Testis (tissue), 3 donors: ENCODE results near the gene ATXN7. TPM values are rescaled to one million over a fixed set of nuclear protein-coding genes. Genes with fewer than 3 reads are reported as not detected.

Experiments
- DNase-seq: peaks from one replicate; pipeline ENCODE4 v3.0.0-alpha.2; 2019
- H3K27ac ChIP-seq, 2 donors: fragments of 200-600 bp; sonication (generic); one replicate each; pipeline ENCODE4 v1.5.1; 2019
- H3K27me3 ChIP-seq: fragments of 200-600 bp; sonication (generic); one replicate; pipeline ENCODE4 v1.5.1; 2019
- H3K36me3 ChIP-seq: fragments of 200-600 bp; sonication (generic); one replicate; pipeline ENCODE4 v1.5.1; 2017; ENCODE audit warnings: low read depth; ENCODE audit errors: missing control alignments
- H3K4me1 ChIP-seq: fragments of 200-600 bp; sonication (generic); one replicate; pipeline ENCODE4 v1.5.1; 2019
- H3K4me3 ChIP-seq, 2 donors: fragments of 200-600 bp; sonication (generic); one replicate each; pipeline ENCODE4 v1.5.1; 2017 to 2019
- H3K9me3 ChIP-seq: fragments of 200-600 bp; sonication (generic); one replicate; pipeline ENCODE4 v1.5.1; 2017
- CTCF ChIP-seq, 3 experiments: fragments of 450-650 bp in 2 of 3; fragments of 200-600 bp in 1 of 3; sonication (generic) in 1 of 3; IDR thresholded peaks; one replicate each; pipeline ENCODE4 v1.5.1; 2016 to 2019; ENCODE audit warnings: antibody characterized with exemption in 3 of 3, mild to moderate bottlenecking in 2 of 3, moderate library complexity in 1 of 3
- POLR2A ChIP-seq: fragments of 450-650 bp; IDR thresholded peaks from one replicate; pipeline ENCODE4 v1.6.1; 2017; ENCODE audit warnings: antibody characterized with exemption, mild to moderate bottlenecking, moderate library complexity
- WGBS, 2 donors: methylation state at CpG; one replicate each; pipeline ENCODE4 v1.1.5; 2018; 5-methylcytosine and 5-hydroxymethylcytosine counted together
- intact Hi-C: fragments of 100-400 bp; cut with DNase I; formaldehyde crosslinking; loops from one replicate; pipeline ENCODE4 v1.15.1; 2023; ENCODE audit warnings: low total_unique reads
- polyA plus RNA-seq: library from polyadenylated mRNA; stranded (reverse); fragments of 350-450 nt; fragmentation: Illumina TruSeq; extraction: RNeasy Lipid Tissue Mini Kit (QIAGEN cat#74804); gene quantifications from one replicate; pipeline ENCODE4 v1.2.3, GENCODE V29; 2014; ENCODE audit warnings: low read depth, low replicate concordance; ENCODE audit not compliant: insufficient read depth
- total RNA-seq, 2 donors: library from RNA; depleted of rRNA; stranded (reverse); fragments of >200 nt; gene quantifications; one replicate each; pipeline ENCODE4 v1.2.3, GENCODE V29; 2016

Gene ATXN7
- total and polyA plus RNA-seq, 3 donors from 2014 or later: 30.9 to 47.6 (median 46.0) TPM

DNA sequence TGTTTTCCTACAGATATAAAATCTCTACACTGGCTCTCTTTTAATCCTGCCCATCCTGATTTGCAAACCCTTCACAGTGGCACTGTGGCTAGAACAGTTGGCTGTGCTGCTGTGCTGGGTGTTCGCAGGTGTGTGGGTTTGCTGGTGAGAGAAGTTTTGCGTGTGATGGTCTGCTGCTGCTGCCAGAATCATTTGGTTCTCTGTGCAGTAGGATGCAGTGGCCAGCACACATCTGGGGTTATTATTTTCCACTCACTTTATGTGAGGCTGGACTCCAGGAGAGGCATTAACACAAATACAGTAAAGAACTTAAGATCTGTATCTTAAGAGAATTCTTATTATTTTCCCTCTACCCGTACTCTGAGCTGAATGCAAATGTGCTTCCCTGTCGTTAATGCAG is 175.7 kb downstream of the ATXN7 start:
- Histone ChIP-seq H3K27me3 (no peaks in the 10 kb centered on the region), H3K4me3 (no peak overlapping the region), H3K4me1 (no peaks in the 10 kb centered on the region), H3K9me3 (no peaks in the 10 kb centered on the region), H3K27ac (no peak overlapping the region), H3K36me3 (no peaks in the 10 kb centered on the region)
- DNase-seq: no peak
- intact Hi-C loops: loop anchor here (10.0 kb wide), 1 partner anchor 445 kb away; no protein-coding TSS in a partner anchor
- TF ChIP-seq POLR2A: no peak
- no peak for TF ChIP-seq CTCF (IDR thresholded peaks at IDR 0.05)
- WGBS, 2 donors: 81% methylated on average over 4 of the region's 4 CpGs

- H3K27ac ChIP-seq: no peak overlapping the region
- TF ChIP-seq CTCF (IDR thresholded peaks at IDR 0.05) (no peak), POLR2A (no peak)
- intact Hi-C loops: loop anchor here (10.0 kb wide), 1 partner anchor 445 kb away; no protein-coding TSS in a partner anchor
- H3K36me3 ChIP-seq: no peaks in the 10 kb centered on the region
- H3K4me1 ChIP-seq: no peaks in the 10 kb centered on the region
- DNase-seq: no peak
- H3K4me3 ChIP-seq: no peak overlapping the region
- H3K27me3 ChIP-seq: no peaks in the 10 kb centered on the region
- WGBS, 2 donors: 79 to 89% methylated on average over 5 of the region's 5 CpGs
- no peaks in the 10 kb centered on the region for H3K9me3 ChIP-seq
Measured at GRCh38 chr3:64039981-64040733, 176.5 kb downstream of the ATXN7 start.

DNA sequence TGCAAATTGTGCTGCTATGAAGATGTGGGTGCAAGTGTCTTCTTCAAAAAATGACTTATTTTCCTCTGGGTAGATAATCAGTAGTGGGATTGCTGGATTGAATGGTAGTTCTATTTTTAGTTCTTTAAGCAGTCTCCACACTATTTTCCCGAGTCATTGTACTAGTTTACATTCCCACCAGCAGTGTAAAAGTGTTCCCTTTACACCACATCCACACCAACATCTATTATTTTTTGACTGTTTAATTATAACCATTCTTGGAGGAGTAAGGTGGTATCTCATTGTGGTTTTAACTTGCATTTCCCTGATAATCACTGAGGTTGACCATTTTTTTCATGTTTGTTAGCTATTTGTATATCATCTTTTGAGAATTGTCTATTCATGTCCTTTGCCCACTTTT is 179.3 kb downstream of the ATXN7 start:
- Histone ChIP-seq H3K9me3 (no peaks in the 10 kb centered on the region), H3K4me3 (no peak overlapping the region), H3K27me3 (no peaks in the 10 kb centered on the region), H3K36me3 (no peaks in the 10 kb centered on the region), H3K4me1 (no peaks in the 10 kb centered on the region), H3K27ac (no peak overlapping the region)
- 74 to 81% methylated on average over 1 of the region's 1 CpG for WGBS, 2 donors
- no peak for DNase-seq
- intact Hi-C loops: no loop called here
- no peak for TF ChIP-seq CTCF (IDR thresholded peaks at IDR 0.05)

DNA sequence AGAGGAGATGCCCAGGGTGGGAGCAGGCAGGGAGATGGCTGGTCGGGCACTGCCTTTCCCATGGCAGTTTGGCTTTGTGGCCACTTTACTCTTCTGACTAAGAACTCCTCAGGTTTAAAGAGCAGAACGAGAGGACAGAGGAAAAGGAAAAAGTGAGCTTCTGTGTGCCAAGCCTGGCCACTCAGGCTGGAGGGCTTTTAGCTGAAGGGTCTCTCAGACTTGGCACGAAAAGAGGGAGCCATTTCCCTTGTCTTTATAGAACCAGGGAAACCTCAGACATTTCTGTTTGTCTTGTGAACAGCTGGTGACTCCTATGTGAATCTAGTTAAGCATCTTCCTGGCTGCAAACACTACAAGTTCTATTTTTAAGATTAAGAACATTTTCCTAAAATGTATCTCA is 182.9 kb downstream of the ATXN7 start:
- Histone ChIP-seq H3K36me3 (no peaks in the 10 kb centered on the region), H3K27me3 (no peaks in the 10 kb centered on the region), H3K27ac (no peak overlapping the region), H3K4me3 (no peak overlapping the region), H3K4me1 (no peaks in the 10 kb centered on the region), H3K9me3 (no peaks in the 10 kb centered on the region)
- DNase-seq: no peak
- 82 to 86% methylated on average over 3 of the region's 3 CpGs for WGBS, 2 donors
- TF ChIP-seq CTCF (IDR thresholded peaks at IDR 0.05) (no peak), POLR2A (no peak)
- intact Hi-C loops: no loop called here
